Liver (tissue), 9 donors: ENCODE results near the gene TIE1. TPM values are rescaled to one million over a fixed set of nuclear protein-coding genes. Genes with fewer than 3 reads are reported as not detected.

Source experiments
- DNase-seq: peaks from one replicate; pipeline ENCODE4 v3.0.0-alpha.2; 2017; ENCODE audit warnings: low spot score
- H3K27ac ChIP-seq, 2 donors: one replicate each; pipeline ENCODE4 v1.7.0; 2013; ENCODE audit warnings: inconsistent platforms in 2 of 2, low read length in 2 of 2, control low read depth in 1 of 2, low read depth in 1 of 2, mild to moderate bottlenecking in 1 of 2
- H3K27me3 ChIP-seq, 4 donors: one replicate each; pipeline versions ENCODE4 v1.6.1 to v1.7.0; 2013; ENCODE audit warnings: low read length in 3 of 4, inconsistent platforms in 1 of 4, mild to moderate bottlenecking in 1 of 4, moderate library complexity in 1 of 4; ENCODE audit not compliant: control insufficient read depth in 4 of 4, insufficient read depth in 4 of 4
- H3K36me3 ChIP-seq, 4 donors: one replicate each; pipeline versions ENCODE4 v1.6.1 to v1.7.0; 2013; ENCODE audit warnings: low read length in 3 of 4, mild to moderate bottlenecking in 3 of 4, low read depth in 1 of 4, moderate library complexity in 1 of 4; ENCODE audit not compliant: control insufficient read depth in 4 of 4, insufficient read depth in 3 of 4
- H3K4me1 ChIP-seq, 4 donors: one replicate each; pipeline versions ENCODE4 v1.6.1 to v1.7.0; 2013; ENCODE audit warnings: low read length in 3 of 4, mild to moderate bottlenecking in 3 of 4, moderate library complexity in 1 of 4; ENCODE audit not compliant: control insufficient read depth in 4 of 4, insufficient read depth in 4 of 4
- H3K4me3 ChIP-seq, 3 donors: one replicate each; pipeline versions ENCODE4 v1.6.1 to v1.7.0; 2013; ENCODE audit warnings: low read length in 3 of 3, control low read depth in 1 of 3, low read depth in 1 of 3, mild to moderate bottlenecking in 1 of 3
- H3K9ac ChIP-seq, 2 donors: one replicate each; pipeline ENCODE4 v1.7.0; 2013; ENCODE audit warnings: low read length in 2 of 2, mild to moderate bottlenecking in 2 of 2, moderate library complexity in 2 of 2, control low read depth in 1 of 2, low read depth in 1 of 2
- H3K9me3 ChIP-seq, 4 donors: one replicate each; pipeline versions ENCODE4 v1.6.1 to v1.7.0; 2013; ENCODE audit warnings: low read length in 3 of 4; ENCODE audit not compliant: control insufficient read depth in 4 of 4
- FOXA1 ChIP-seq: IDR thresholded peaks from 2 replicates; pipeline ENCODE4 v1.6.1; 2016; ENCODE audit warnings: antibody characterized with exemption
- FOXA2 ChIP-seq: IDR thresholded peaks from 2 replicates; pipeline ENCODE4 v1.6.1; 2016; ENCODE audit warnings: antibody characterized with exemption
- GABPA ChIP-seq, 2 donors: IDR thresholded peaks in 1 of 2; conservative IDR thresholded peaks in 1 of 2; 2 replicates each; pipeline ENCODE4 v1.6.1; 2016; ENCODE audit warnings: antibody characterized with exemption in 2 of 2, mild to moderate bottlenecking in 1 of 2, moderate library complexity in 1 of 2
- HNF4A ChIP-seq, 2 donors: conservative IDR thresholded peaks; 2 replicates each; pipeline ENCODE4 v1.6.1; 2016; ENCODE audit warnings: antibody characterized with exemption in 2 of 2, mild to moderate bottlenecking in 2 of 2
- HNF4G ChIP-seq: IDR thresholded peaks from 2 replicates; pipeline ENCODE4 v1.6.1; 2016; ENCODE audit warnings: antibody characterized with exemption
- JUND ChIP-seq, 2 donors: IDR thresholded peaks; 2 replicates each; pipeline ENCODE4 v1.6.1; 2016; ENCODE audit warnings: antibody characterized with exemption in 2 of 2
- NR2F2 ChIP-seq: IDR thresholded peaks from 2 replicates; pipeline ENCODE4 v1.6.1; 2016; ENCODE audit warnings: antibody characterized with exemption
- RAD21 ChIP-seq, 2 donors: IDR thresholded peaks; 2 replicates each; pipeline ENCODE4 v1.6.1; 2016; ENCODE audit warnings: antibody characterized with exemption in 2 of 2, mild to moderate bottlenecking in 2 of 2
- RXRA ChIP-seq, 2 donors: IDR thresholded peaks; 2 replicates each; pipeline ENCODE4 v1.6.1; 2017 to 2018; ENCODE audit warnings: antibody characterized with exemption in 2 of 2, mild to moderate bottlenecking in 1 of 2
- ZBTB33 ChIP-seq: IDR thresholded peaks from 2 replicates; pipeline ENCODE4 v1.6.1; 2016; ENCODE audit warnings: antibody characterized with exemption
- WGBS: extraction: QIAGEN DNeasy Blood & Tissue Kit; methylation state at CpG from one replicate; pipeline ENCODE4 v1.1.7; 2013; 5-methylcytosine and 5-hydroxymethylcytosine counted together
- polyA plus RNA-seq, 2 donors: library from polyadenylated mRNA; stranded (reverse) in 1 of 2; unstranded in 1 of 2; fragments of 200-250 nt in 1 of 2; fragments of >200 nt in 1 of 2; fragmentation: Nextera tagmentation in 1 of 2; extraction: Ambion mirVana in 1 of 2; gene quantifications; one replicate each; pipeline versions ENCODE4 v1.2.1 to v1.2.3, GENCODE V29; 2013 to 2015
- total RNA-seq, 2 donors: library from RNA; depleted of rRNA; stranded (reverse); fragments of >200 nt; gene quantifications; one replicate each; pipeline ENCODE4 v1.2.3, GENCODE V29; 2014
- TF ChIP-seq, protein P1 (sequence below): IDR thresholded peaks from 2 replicates; pipeline ENCODE4 v1.6.1; 2016; ENCODE audit warnings: antibody characterized with exemption, mild to moderate bottlenecking
- TF ChIP-seq, protein P2 (sequence below): fragments of 150-350 bp; IDR thresholded peaks from 2 replicates; pipeline ENCODE4 v1.5.1; 2017; ENCODE audit warnings: improper control_type of control experiment, low read depth, low read length; ENCODE audit not compliant: missing input control
- TF ChIP-seq, protein P3 (sequence below): IDR thresholded peaks from 2 replicates; pipeline ENCODE4 v1.6.1; 2016; ENCODE audit warnings: antibody characterized with exemption
- donor health status: healthy.
- donor health status: healthy.
- donor health status: healthy.
- donor health status: healthy.
- donor health status: healthy.

TIE1 gene
- total and polyA plus RNA-seq, 4 donors = 3.6 to 17.6 (median 8.9) TPM

DNA sequence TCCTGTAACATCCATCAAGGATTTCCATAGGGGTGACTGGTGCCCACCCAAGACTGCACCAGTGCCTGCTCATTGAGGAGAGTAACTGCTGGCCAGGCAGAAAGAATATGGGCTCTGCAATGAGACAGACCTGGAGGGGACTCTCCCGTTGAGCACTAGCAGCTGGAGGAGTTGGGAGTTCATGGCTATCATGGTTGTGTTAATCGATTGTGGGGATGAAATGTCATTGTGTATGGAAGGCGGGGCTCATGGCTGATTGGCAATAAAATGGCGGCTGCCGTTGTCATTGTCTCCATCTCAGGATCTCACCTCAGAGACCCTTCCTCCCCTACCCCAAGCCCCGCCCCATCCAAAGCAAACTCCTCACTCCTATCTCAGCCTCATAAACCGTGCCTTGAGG, 27.1 kb upstream of the TIE1 start:
- DNase-seq = no peak
- 97% methylated on average over 7 of the region's 7 CpGs for WGBS
- no peak overlapping the region for H3K4me3 ChIP-seq

DNA sequence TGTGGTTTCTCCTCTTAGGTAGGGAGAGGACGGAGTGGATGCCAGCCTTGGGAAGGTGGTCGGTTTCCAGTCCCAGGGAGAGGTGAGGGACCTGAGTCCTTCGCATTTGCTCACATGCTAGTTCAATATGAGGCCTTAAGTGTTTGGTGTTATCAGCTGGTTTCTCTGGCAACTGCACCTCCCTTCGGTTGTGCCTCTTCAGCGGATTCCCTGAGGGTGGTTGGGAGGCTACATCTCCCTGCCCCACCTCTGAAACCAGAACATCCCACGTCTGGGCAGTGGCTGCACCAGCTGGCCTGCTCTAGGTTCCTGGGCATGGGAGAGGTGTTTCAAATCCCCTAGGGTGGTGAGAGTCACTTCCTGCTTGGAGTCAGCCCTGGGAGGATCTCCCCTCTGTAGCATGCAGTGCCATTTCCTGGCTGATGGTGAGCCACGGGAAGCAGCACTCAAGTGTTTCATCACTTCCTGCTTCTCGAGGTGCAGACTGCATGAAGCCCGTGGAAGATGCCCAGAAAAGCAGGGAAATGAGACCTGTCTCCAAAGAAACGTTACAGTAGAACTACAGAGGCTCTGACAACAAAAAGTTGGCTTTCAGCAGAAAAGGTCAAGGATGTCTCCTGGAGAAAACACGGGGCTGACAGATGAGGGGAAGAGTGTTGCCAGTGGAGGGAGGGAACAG, 26.5 kb upstream of the TIE1 start:
- peaks cover 8 to 37% (median 24%) of the 10 kb centered on the region in 4 donors for H3K4me1 ChIP-seq
- TF ChIP-seq, protein P1, sequence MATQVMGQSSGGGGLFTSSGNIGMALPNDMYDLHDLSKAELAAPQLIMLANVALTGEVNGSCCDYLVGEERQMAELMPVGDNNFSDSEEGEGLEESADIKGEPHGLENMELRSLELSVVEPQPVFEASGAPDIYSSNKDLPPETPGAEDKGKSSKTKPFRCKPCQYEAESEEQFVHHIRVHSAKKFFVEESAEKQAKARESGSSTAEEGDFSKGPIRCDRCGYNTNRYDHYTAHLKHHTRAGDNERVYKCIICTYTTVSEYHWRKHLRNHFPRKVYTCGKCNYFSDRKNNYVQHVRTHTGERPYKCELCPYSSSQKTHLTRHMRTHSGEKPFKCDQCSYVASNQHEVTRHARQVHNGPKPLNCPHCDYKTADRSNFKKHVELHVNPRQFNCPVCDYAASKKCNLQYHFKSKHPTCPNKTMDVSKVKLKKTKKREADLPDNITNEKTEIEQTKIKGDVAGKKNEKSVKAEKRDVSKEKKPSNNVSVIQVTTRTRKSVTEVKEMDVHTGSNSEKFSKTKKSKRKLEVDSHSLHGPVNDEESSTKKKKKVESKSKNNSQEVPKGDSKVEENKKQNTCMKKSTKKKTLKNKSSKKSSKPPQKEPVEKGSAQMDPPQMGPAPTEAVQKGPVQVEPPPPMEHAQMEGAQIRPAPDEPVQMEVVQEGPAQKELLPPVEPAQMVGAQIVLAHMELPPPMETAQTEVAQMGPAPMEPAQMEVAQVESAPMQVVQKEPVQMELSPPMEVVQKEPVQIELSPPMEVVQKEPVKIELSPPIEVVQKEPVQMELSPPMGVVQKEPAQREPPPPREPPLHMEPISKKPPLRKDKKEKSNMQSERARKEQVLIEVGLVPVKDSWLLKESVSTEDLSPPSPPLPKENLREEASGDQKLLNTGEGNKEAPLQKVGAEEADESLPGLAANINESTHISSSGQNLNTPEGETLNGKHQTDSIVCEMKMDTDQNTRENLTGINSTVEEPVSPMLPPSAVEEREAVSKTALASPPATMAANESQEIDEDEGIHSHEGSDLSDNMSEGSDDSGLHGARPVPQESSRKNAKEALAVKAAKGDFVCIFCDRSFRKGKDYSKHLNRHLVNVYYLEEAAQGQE = no peak
- no peak for TF ChIP-seq HNF4A (conservative IDR thresholded peaks at IDR 0.05)
- TF ChIP-seq ZBTB33 = no peak
- TF ChIP-seq RAD21 (IDR thresholded peaks at IDR 0.05) = no peak
- TF ChIP-seq, protein P2, sequence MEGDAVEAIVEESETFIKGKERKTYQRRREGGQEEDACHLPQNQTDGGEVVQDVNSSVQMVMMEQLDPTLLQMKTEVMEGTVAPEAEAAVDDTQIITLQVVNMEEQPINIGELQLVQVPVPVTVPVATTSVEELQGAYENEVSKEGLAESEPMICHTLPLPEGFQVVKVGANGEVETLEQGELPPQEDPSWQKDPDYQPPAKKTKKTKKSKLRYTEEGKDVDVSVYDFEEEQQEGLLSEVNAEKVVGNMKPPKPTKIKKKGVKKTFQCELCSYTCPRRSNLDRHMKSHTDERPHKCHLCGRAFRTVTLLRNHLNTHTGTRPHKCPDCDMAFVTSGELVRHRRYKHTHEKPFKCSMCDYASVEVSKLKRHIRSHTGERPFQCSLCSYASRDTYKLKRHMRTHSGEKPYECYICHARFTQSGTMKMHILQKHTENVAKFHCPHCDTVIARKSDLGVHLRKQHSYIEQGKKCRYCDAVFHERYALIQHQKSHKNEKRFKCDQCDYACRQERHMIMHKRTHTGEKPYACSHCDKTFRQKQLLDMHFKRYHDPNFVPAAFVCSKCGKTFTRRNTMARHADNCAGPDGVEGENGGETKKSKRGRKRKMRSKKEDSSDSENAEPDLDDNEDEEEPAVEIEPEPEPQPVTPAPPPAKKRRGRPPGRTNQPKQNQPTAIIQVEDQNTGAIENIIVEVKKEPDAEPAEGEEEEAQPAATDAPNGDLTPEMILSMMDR = no peak
- no peak for TF ChIP-seq FOXA1
- no peak for TF ChIP-seq FOXA2
- TF ChIP-seq JUND (IDR thresholded peaks at IDR 0.05) = no peak
- TF ChIP-seq GABPA (IDR thresholded peaks at IDR 0.05 in 1 of 2, conservative IDR thresholded peaks at IDR 0.05 in 1 of 2) = no peak
- TF ChIP-seq NR2F2 = no peak

More for the DNA sequence above, 27.1 kb upstream of the TIE1 start:
- peaks cover 8 to 32% (median 24%) of the 10 kb centered on the region in 4 donors for H3K4me1 ChIP-seq
- peaks cover 0 to 2% (median 0%) of the 10 kb centered on the region in 4 donors for H3K27me3 ChIP-seq
- H3K9ac ChIP-seq = no peak overlapping the region
- TF ChIP-seq FOXA2 (no peak), JUND (IDR thresholded peaks at IDR 0.05) (no peak), RXRA (IDR thresholded peaks at IDR 0.05) (no peak), HNF4G (no peak), GABPA (IDR thresholded peaks at IDR 0.05 in 1 of 2, conservative IDR thresholded peaks at IDR 0.05 in 1 of 2) (no peak)
- TF ChIP-seq, protein P3, sequence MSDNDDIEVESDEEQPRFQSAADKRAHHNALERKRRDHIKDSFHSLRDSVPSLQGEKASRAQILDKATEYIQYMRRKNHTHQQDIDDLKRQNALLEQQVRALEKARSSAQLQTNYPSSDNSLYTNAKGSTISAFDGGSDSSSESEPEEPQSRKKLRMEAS = no peak
- TF ChIP-seq, protein P1 = no peak
- TF ChIP-seq, protein P2 = no peak
- H3K36me3 ChIP-seq = no peaks in the 10 kb centered on the region
- no peaks in the 10 kb centered on the region for H3K9me3 ChIP-seq
- H3K27ac ChIP-seq = no peak overlapping the region

More for the DNA sequence above, 26.5 kb upstream of the TIE1 start:
- Histone ChIP-seq H3K4me3 (no peak overlapping the region), H3K27ac (no peak overlapping the region), H3K9me3 (no peaks in the 10 kb centered on the region), H3K27me3 (peaks cover 0 to 2% (median 0%) of the 10 kb centered on the region in 4 donors), H3K9ac (no peak overlapping the region), H3K36me3 (no peaks in the 10 kb centered on the region)
- no peak for DNase-seq
- WGBS = 66% methylated on average over 11 of the region's 11 CpGs
